ENCODE results near the gene CCNY.
"Not testable (repeated sequence)": the region's sequence is repeated elsewhere in the genome, so short reads cannot be mapped to it uniquely, and the experiment has no call there.

Gene CCNY

GRCh38 chr10:35417795-35418194 is 81.5 kb downstream of the CCNY start:
- DNase-seq (ENCODE audit: low read depth), result no peak
- no peak for TF ChIP-seq CTCF (conservative IDR thresholded peaks at IDR 0.05; ENCODE audit: control insufficient read depth, insufficient read depth, low read depth, low read length)
- no peak overlapping the region for H3K4me3 ChIP-seq (ENCODE audit: control insufficient read depth, low read depth, low read length)

- DNase-seq (ENCODE audit: low read depth); H3K4me3 ChIP-seq (ENCODE audit: control insufficient read depth, low read depth, low read length): not testable (repeated sequence)
These were observed 82.3 kb downstream of the CCNY start for GRCh38 chr10:35418580-35418979.

DNA sequence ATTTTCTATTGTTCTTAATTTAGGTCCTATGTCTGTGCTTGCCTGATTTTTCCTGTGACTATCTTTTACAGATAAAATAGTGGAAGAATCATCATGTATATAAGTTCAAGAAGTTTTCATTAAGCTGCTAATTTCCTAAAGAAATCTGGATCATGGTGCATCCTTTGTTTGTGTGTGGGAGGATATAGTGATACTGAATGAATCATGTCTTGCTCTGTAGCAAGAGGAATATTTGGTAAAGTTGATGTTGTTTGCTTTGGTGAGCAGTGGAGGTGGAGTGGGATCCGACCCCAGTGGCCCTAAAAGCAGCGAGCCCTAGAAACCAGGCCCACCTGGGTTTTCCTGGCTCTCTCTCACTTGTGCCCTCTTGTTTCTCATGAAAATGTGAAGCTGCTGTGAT is 83.7 kb downstream of the CCNY start:
- TF ChIP-seq CTCF (conservative IDR thresholded peaks at IDR 0.05; ENCODE audit: control insufficient read depth, insufficient read depth, low read depth, low read length), result no peak
- H3K4me3 ChIP-seq (ENCODE audit: control insufficient read depth, low read depth, low read length), result no peak overlapping the region
- DNase-seq (ENCODE audit: low read depth), result peak; percentile 71

DNA sequence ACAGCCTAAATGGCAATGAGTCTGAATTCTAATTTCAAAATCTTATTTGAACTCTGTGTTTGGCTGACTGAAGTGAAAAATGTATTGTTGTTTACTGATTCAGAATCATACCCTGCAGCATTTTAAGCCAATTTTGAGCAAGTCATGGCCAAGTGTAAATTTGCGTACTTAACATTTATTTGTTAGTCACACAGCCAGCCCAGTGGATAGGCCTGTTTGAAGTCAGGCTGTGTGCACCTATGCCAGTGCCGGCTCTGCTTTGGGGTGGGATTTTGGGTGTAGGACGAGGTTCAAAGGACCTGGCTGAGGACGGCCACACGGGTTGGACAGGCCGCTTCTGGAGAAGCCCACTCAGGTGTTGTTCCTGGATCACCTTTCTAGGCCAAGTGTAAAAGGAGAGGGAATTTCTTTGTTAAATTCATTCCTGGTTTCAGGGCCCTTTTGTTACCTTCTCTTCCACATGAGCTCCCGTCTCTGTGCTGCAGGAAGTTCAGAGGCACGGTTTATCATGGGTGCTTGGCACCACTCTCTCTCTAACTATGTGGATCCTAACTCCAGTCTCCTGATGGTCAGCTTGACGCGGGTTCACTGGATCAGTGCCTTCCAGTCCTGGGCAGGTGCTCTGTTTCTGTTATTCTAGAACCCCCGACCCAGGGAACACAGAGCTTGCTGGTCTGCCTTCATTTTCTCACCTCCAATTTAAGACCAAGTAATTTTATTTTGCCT is 84.7 kb downstream of the CCNY start:
- TF ChIP-seq CTCF (conservative IDR thresholded peaks at IDR 0.05; ENCODE audit: control insufficient read depth, insufficient read depth, low read depth, low read length), result no peak
- H3K4me3 ChIP-seq (ENCODE audit: control insufficient read depth, low read depth, low read length), result no peak overlapping the region
- DNase-seq (ENCODE audit: low read depth), result no peak

- no peak for TF ChIP-seq CTCF (conservative IDR thresholded peaks at IDR 0.05; ENCODE audit: control insufficient read depth, insufficient read depth, low read depth, low read length)
- no peak overlapping the region for H3K4me3 ChIP-seq (ENCODE audit: control insufficient read depth, low read depth, low read length)
- DNase-seq (ENCODE audit: low read depth), result peak; percentile 93
These were observed 85.4 kb downstream of the CCNY start for GRCh38 chr10:35421553-35422178.

GRCh38 chr10:35422228-35422627 is 85.9 kb downstream of the CCNY start:
- DNase-seq (ENCODE audit: low read depth), result peak; percentile 42
- H3K4me3 ChIP-seq (ENCODE audit: control insufficient read depth, low read depth, low read length), result no peak overlapping the region

More at GRCh38 chr10:35422228-35422627, 85.9 kb downstream of the CCNY start:
- no peak for TF ChIP-seq CTCF (conservative IDR thresholded peaks at IDR 0.05; ENCODE audit: control insufficient read depth, insufficient read depth, low read depth, low read length)
